Smooth muscle cell (in vitro differentiated cells): ENCODE measurements around the gene ARL8B. TPM values are rescaled to one million over a fixed set of nuclear protein-coding genes. Genes with fewer than 3 reads are reported as not detected.

ENCODE experiments used
- DNase-seq: peaks from one replicate; lab custom pipeline; 2025; ENCODE audit not compliant: unreplicated experiment; lab: John Stamatoyannopoulos, UW
- H2AFZ ChIP-seq: fragments of 200-600 bp; sonication (generic); 2 replicates; pipeline ENCODE4 v1.6.0; 2016; ENCODE audit warnings: antibody characterized with exemption, low read depth, mild to moderate bottlenecking
- H3F3A ChIP-seq: fragments of 200-600 bp; sonication (generic); 2 replicates; pipeline ENCODE4 v1.6.0; 2017; ENCODE audit warnings: antibody characterized with exemption, low read depth
- H3K27ac ChIP-seq: fragments of 200-600 bp; sonication (generic); 2 replicates; pipeline ENCODE4 v1.5.1; 2016; ENCODE audit warnings: low read depth, mild to moderate bottlenecking
- H3K27me3 ChIP-seq: fragments of 200-600 bp; sonication (generic); 2 replicates; pipeline ENCODE4 v1.6.1; 2016; ENCODE audit warnings: low read depth, mild to moderate bottlenecking
- H3K36me3 ChIP-seq: fragments of 200-600 bp; sonication (generic); 2 replicates; pipeline ENCODE4 v1.5.1; 2016; ENCODE audit warnings: low read depth
- H3K4me1 ChIP-seq: fragments of 200-600 bp; sonication (generic); 2 replicates; pipeline ENCODE4 v1.5.1; 2016; ENCODE audit warnings: low read depth
- H3K4me2 ChIP-seq: fragments of 200-600 bp; sonication (generic); 2 replicates; pipeline ENCODE4 v1.6.0; 2016; ENCODE audit warnings: mild to moderate bottlenecking
- H3K4me3 ChIP-seq: fragments of 200-600 bp; sonication (generic); 2 replicates; pipeline ENCODE4 v1.5.1; 2016; ENCODE audit warnings: mild to moderate bottlenecking
- H3K79me2 ChIP-seq: fragments of 200-600 bp; sonication (generic); 2 replicates; pipeline ENCODE4 v1.6.0; 2016; ENCODE audit warnings: low read depth, mild to moderate bottlenecking
- H3K9ac ChIP-seq: fragments of 200-600 bp; sonication (generic); 2 replicates; pipeline ENCODE4 v1.6.0; 2016; ENCODE audit warnings: low read depth
- H3K9me3 ChIP-seq: fragments of 200-600 bp; sonication (generic); replicated peaks from 2 replicates; pipeline ENCODE4 v1.5.1; 2016; ENCODE audit warnings: low read depth
- H4K20me1 ChIP-seq: fragments of 200-600 bp; sonication (generic); 2 replicates; pipeline ENCODE4 v1.6.0; 2016; ENCODE audit warnings: low read depth
- CTCF ChIP-seq: fragments of 200-600 bp; sonication (generic); IDR thresholded peaks from 2 replicates; pipeline ENCODE4 v1.5.1; 2017; ENCODE audit warnings: borderline replicate concordance, mild to moderate bottlenecking, antibody characterized with exemption; ENCODE audit not compliant: insufficient read depth, poor library complexity, severe bottlenecking
- WGBS: methylation state at CpG from one replicate; pipeline ENCODE4 v1.1.7; 2016; ENCODE audit warnings: low lambda C conversion rate; 5-methylcytosine and 5-hydroxymethylcytosine counted together
- polyA plus RNA-seq: library from polyadenylated mRNA; unstranded; fragments of >200 nt; fragmentation: Nextera tagmentation; extraction: Ambion mirVana; gene quantifications from 2 replicates; pipeline ENCODE4 v1.2.1, GENCODE V29; 2016
- total RNA-seq: library from RNA; depleted of rRNA; stranded (reverse); fragments of >200 nt; gene quantifications from 2 replicates; pipeline ENCODE4 v1.2.3, GENCODE V29; 2014

ARL8B gene
- total and polyA plus RNA-seq, 2 experiments from 2014 or later = 33.6 to 95.0 TPM

DNA sequence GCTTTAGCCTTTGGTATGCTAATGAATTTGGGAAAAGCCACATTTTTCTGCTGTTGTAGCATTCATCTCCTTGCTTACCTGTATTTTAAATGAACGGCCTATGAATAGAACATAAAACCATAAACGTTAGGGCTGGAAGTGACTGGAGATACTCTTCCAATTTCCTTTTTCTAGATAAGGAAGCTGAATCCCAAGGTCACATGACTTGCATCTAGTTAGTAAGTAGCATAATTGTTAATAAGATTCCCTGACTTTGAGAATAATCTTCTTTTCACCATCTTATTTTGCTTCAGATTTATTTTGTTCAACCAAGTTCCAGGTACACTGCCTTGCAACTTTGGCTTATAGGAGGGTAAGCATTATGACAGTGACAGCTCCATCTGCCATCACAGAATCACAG is 44.8 kb downstream of the ARL8B start:
- H4K20me1 ChIP-seq = peaks cover 91% of the 10 kb centered on the region

DNA sequence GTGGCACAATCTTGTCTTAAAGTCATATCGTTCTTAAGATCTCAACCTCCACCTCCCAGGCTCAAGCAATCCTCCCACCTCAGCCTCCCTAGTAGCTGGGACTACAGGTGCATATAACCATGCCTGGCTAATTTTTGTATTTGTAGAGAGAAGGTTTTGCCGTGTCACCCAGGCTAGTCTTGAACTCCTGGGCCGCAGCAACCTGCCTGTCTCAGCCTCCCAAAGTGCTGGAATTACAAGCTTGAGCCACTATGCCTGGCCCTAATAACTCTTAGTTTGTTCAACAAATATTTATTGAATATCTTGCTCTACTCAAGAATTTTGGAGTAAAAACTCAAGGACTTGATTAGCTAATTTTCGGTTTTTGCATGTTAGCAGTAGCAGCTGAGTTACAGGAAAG is 46.0 kb downstream of the ARL8B start:
- H3K27me3 ChIP-seq = no peaks in the 10 kb centered on the region
- H3K27ac ChIP-seq = no peak overlapping the region
- no peaks in the 10 kb centered on the region for H3K4me1 ChIP-seq
- no peak for TF ChIP-seq CTCF
- no peaks in the 10 kb centered on the region for H3K9me3 ChIP-seq
- H3F3A ChIP-seq = no peaks in the 10 kb centered on the region
- H3K4me3 ChIP-seq = no peak overlapping the region
- peaks cover 82% of the 10 kb centered on the region for H4K20me1 ChIP-seq
- peaks cover 13% of the 10 kb centered on the region for H3K36me3 ChIP-seq
- H3K4me2 ChIP-seq = no peak overlapping the region
- H3K79me2 ChIP-seq = peaks cover 83% of the 10 kb centered on the region
- DNase-seq = no peak
- no peak overlapping the region for H2AFZ ChIP-seq
- 91% methylated on average over 4 of the region's 4 CpGs for WGBS
- no peak overlapping the region for H3K9ac ChIP-seq

More for the DNA sequence above, 44.8 kb downstream of the ARL8B start:
- Histone ChIP-seq H3K36me3 (peaks cover 2% of the 10 kb centered on the region), H2AFZ (no peak overlapping the region), H3F3A (no peaks in the 10 kb centered on the region), H3K4me3 (no peak overlapping the region), H3K27me3 (no peaks in the 10 kb centered on the region), H3K4me2 (no peak overlapping the region), H3K4me1 (peaks cover 7% of the 10 kb centered on the region), H3K9ac (no peak overlapping the region), H3K79me2 (peaks cover 95% of the 10 kb centered on the region), H3K27ac (no peak overlapping the region), H3K9me3 (no peaks in the 10 kb centered on the region)
- 82% methylated on average over 2 of the region's 2 CpGs for WGBS
- TF ChIP-seq CTCF = no peak
- no peak for DNase-seq

- no peaks in the 10 kb centered on the region for H3K4me1 ChIP-seq
- H3K4me2 ChIP-seq = no peak overlapping the region
- no peak overlapping the region for H3K27ac ChIP-seq
- no peaks in the 10 kb centered on the region for H3F3A ChIP-seq
- H4K20me1 ChIP-seq = peaks cover 66% of the 10 kb centered on the region
- H3K9ac ChIP-seq = no peak overlapping the region
- H2AFZ ChIP-seq = no peak overlapping the region
- H3K9me3 ChIP-seq = no peaks in the 10 kb centered on the region
- no peak overlapping the region for H3K4me3 ChIP-seq
- WGBS = 99% methylated on average over 2 of the region's 2 CpGs
- DNase-seq = no peak
- H3K79me2 ChIP-seq = peaks cover 66% of the 10 kb centered on the region
- TF ChIP-seq CTCF = no peak
- peaks cover 14% of the 10 kb centered on the region for H3K36me3 ChIP-seq
- no peaks in the 10 kb centered on the region for H3K27me3 ChIP-seq
These were observed 47.7 kb downstream of the ARL8B start for GRCh38 chr3:5169807-5170206.

GRCh38 chr3:5170975-5171374 is 48.9 kb downstream of the ARL8B start:
- DNase-seq = no peak
- H3K27ac ChIP-seq = no peak overlapping the region
- H3F3A ChIP-seq = no peaks in the 10 kb centered on the region
- no peak overlapping the region for H3K9ac ChIP-seq
- H3K79me2 ChIP-seq = peaks cover 55% of the 10 kb centered on the region
- H3K4me1 ChIP-seq = no peaks in the 10 kb centered on the region
- H3K4me2 ChIP-seq = no peak overlapping the region
- H3K27me3 ChIP-seq = no peaks in the 10 kb centered on the region
- peaks cover 62% of the 10 kb centered on the region for H4K20me1 ChIP-seq
- no peak overlapping the region for H2AFZ ChIP-seq
- H3K36me3 ChIP-seq = peaks cover 22% of the 10 kb centered on the region
- no peaks in the 10 kb centered on the region for H3K9me3 ChIP-seq
- no peak for TF ChIP-seq CTCF
- WGBS = 98% methylated on average over 5 of the region's 5 CpGs
- H3K4me3 ChIP-seq = no peak overlapping the region
